ENCODE data around the gene DNAJC15. TPM values are rescaled to one million over a fixed set of nuclear protein-coding genes. Genes with fewer than 3 reads are reported as not detected.

DNAJC15 gene
- total RNA-seq, 1 experiment from 2014 or later = 10.8 TPM

GRCh38 chr13:43020794-43021193 is 2.6 kb upstream of the DNAJC15 start:
- no TSS peak for BruUV-seq (replicated peaks)

More at GRCh38 chr13:43020794-43021193, 2.6 kb upstream of the DNAJC15 start:
- H2AFZ ChIP-seq (ENCODE audit: low read depth, low read length, poor library complexity, severe bottlenecking) = no peak overlapping the region
- DNase-seq (ENCODE audit: low read depth, low spot score) = no peak
- no peak overlapping the region for H3K27ac ChIP-seq (ENCODE audit: low read depth, low read length)
- H3K9ac ChIP-seq (ENCODE audit: low read length) = no peak overlapping the region
- CTCF ChIA-PET = no interaction called here
- H3K79me2 ChIP-seq (ENCODE audit: insufficient read depth, low read length) = peaks cover 19% of the 10 kb centered on the region
- no peak for ATAC-seq
- H3K9me2 ChIP-seq (ENCODE audit: insufficient read depth) = no peaks in the 10 kb centered on the region
- POLR2A ChIA-PET = interaction anchor here (1.7 kb wide), 1 partner anchor 12 kb away, joined by 3 read pairs; no protein-coding TSS in a partner anchor
- H4K20me1 ChIP-seq (ENCODE audit: insufficient read depth) = no peaks in the 10 kb centered on the region
- no peak overlapping the region for H3K4me3 ChIP-seq (replicated peaks in 1 of 2; ENCODE audit: low read depth in 1 of 2, low read length in 2 of 2)
- H3K36me3 ChIP-seq (ENCODE audit: control insufficient read depth in 1 of 2, insufficient read depth in 2 of 2, low read length in 2 of 2) = no peaks in the 10 kb centered on the region
- TF ChIP-seq EGR1 (IDR thresholded peaks at IDR 0.05; ENCODE audit: low read depth) (no peak), FOSL1 (IDR thresholded peaks at IDR 0.05; ENCODE audit: low read depth) (no peak), SIN3A (IDR thresholded peaks at IDR 0.05; ENCODE audit: low read depth) (no peak), EZH2 (IDR thresholded peaks at IDR 0.05) (no peak), CEBPB (IDR thresholded peaks at IDR 0.05; ENCODE audit: low read depth) (no peak), MAX (IDR thresholded peaks at IDR 0.05) (no peak), SP1 (IDR thresholded peaks at IDR 0.05; ENCODE audit: low read depth) (no peak), POLR2AphosphoS5 (IDR thresholded peaks at IDR 0.05; ENCODE audit: low read depth, low read length) (no peak), ZBTB33 (IDR thresholded peaks at IDR 0.05; ENCODE audit: extremely low read depth, insufficient replicate concordance, low read length) (no peak), RAD21 (IDR thresholded peaks at IDR 0.05; ENCODE audit: low read depth) (no peak), REST (IDR thresholded peaks at IDR 0.05; ENCODE audit: low read depth) (no peak)
- peaks cover 0 to 11% of the 10 kb centered on the region in 2 experiments; a peak in 1 of 4 replicates for H3K4me1 ChIP-seq (ENCODE audit: control insufficient read depth in 1 of 2, insufficient read depth in 2 of 2, low read length in 2 of 2)
- intact Hi-C loops (cut with micrococcal nuclease) = no loop called here
- H3K27me3 ChIP-seq (ENCODE audit: insufficient read depth, low read length) = no peaks in the 10 kb centered on the region
- H3K9me3 ChIP-seq (ENCODE audit: control insufficient read depth in 1 of 2, insufficient read depth in 1 of 2, low read depth in 1 of 2, low read length in 2 of 2) = no peaks in the 10 kb centered on the region
- RAD21 ChIA-PET (ENCODE audit: low non-redundant PET in 1 of 2, low total read pairs in 2 of 2, uncharacterized antibody in 2 of 2, unreplicated experiment in 2 of 2) = no interaction called here
- no peak overlapping the region for H3K4me2 ChIP-seq (ENCODE audit: low read length)

All from HCT116 (cell line).